Activated CD8-positive, alpha-beta T cell treated with anti-CD3 and anti-CD28 coated beads for 36 hours (primary cell): ENCODE data around the gene BEST1. TPM values are rescaled to one million over a fixed set of nuclear protein-coding genes. Genes with fewer than 3 reads are reported as not detected.

Experiments used
- ATAC-seq: fragments of 200-7000 bp; cut with Tn5 transposase; one replicate; pipeline ENCODE4 v1.10.0; 2021; ENCODE audit warnings: mild to moderate bottlenecking, moderate library complexity
- CTCF ChIA-PET: fragments of 350-600 bp; sonication (Branson Sonifier 250); formaldehyde crosslinking; loops from one replicate; lab custom pipeline; 2021; ENCODE audit warnings: antibody characterized with exemption; lab: Charles Lee
- POLR2A ChIA-PET: fragments of 350-600 bp; sonication (Branson Sonifier 250); formaldehyde crosslinking; loops from one replicate; lab custom pipeline; 2021; ENCODE audit warnings: antibody characterized with exemption; lab: Charles Lee
- DNase-seq: peaks from one replicate; pipeline ENCODE4 v3.0.0-alpha.2; 2020
- H3K27ac Mint-ChIP-seq: one replicate; pipeline ENCODE4 v1.8.0; 2021; ENCODE audit warnings: mild to moderate bottlenecking, mixed read lengths
- H3K27me3 Mint-ChIP-seq: one replicate; pipeline ENCODE4 v1.8.0; 2021; ENCODE audit warnings: mixed read lengths
- H3K36me3 Mint-ChIP-seq: one replicate; pipeline ENCODE4 v1.8.0; 2021; ENCODE audit warnings: low read depth, mixed read lengths
- H3K4me1 Mint-ChIP-seq: one replicate; pipeline ENCODE4 v1.8.0; 2021; ENCODE audit warnings: low read depth, mixed read lengths
- H3K4me3 Mint-ChIP-seq: one replicate; pipeline ENCODE4 v1.8.0; 2021; ENCODE audit warnings: mild to moderate bottlenecking, moderate library complexity, mixed read lengths
- H3K9me3 Mint-ChIP-seq: one replicate; pipeline ENCODE4 v1.8.0; 2021; ENCODE audit warnings: mixed read lengths
- intact Hi-C: fragments of 100-400 bp; cut with micrococcal nuclease; formaldehyde crosslinking; loops from one replicate; pipeline ENCODE4 v1.10.0; 2022
- total RNA-seq, 2 experiments: library from RNA; stranded (reverse); gene quantifications; one replicate each; pipeline ENCODE4 v1.2.3, GENCODE V29; 2021
- TF ChIP-seq, protein P1 (sequence below): fragments of 200-600 bp; IDR thresholded peaks from one replicate; pipeline ENCODE4 v1.8.0; 2022; ENCODE audit warnings: antibody characterized with exemption, mild to moderate bottlenecking

Gene BEST1
- total RNA-seq, 2 experiments from 2014 or later, result 0.61 to 0.83 TPM

DNA sequence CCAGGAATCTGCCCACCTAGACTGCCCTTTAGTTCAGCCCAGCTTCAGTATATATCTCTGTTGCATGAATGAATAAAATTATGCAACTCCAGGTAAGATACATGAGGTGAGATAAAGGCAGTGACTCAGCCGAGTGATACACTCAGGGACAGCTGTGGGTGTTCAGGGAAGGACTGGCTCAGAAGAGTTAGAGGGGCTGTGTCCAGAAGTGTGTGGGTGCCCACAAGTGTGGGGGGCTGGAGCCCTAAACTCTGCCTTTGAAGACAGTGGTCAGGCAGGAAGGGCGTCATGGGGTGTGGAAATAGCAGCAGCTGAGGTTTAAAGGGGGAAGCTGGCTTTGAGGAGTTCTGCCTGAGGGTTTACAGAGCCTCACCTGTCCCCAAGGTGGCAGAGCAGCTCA is 9.0 kb downstream of the BEST1 start:
- POLR2A ChIA-PET, result interaction anchor here (1.0 kb wide), 1 partner anchor 9 kb away, joined by 4 read pairs; no protein-coding TSS in a partner anchor
- ATAC-seq (no peak), DNase-seq (no peak)
- intact Hi-C loops, result no loop called here
- peaks cover 12% of the 10 kb centered on the region for H3K4me1 Mint-ChIP-seq
- H3K9me3 Mint-ChIP-seq, result no peaks in the 10 kb centered on the region
- no peak overlapping the region for H3K27ac Mint-ChIP-seq
- H3K27me3 Mint-ChIP-seq, result peaks cover 24% of the 10 kb centered on the region
- peaks cover 9% of the 10 kb centered on the region for H3K36me3 Mint-ChIP-seq
- CTCF ChIA-PET, result interaction anchor here (1.1 to 4.1 kb wide), 4 partner anchors 10 to 123 kb away, joined by 3 to 21 read pairs (median 11); no protein-coding TSS in a partner anchor
- TF ChIP-seq, protein P1, sequence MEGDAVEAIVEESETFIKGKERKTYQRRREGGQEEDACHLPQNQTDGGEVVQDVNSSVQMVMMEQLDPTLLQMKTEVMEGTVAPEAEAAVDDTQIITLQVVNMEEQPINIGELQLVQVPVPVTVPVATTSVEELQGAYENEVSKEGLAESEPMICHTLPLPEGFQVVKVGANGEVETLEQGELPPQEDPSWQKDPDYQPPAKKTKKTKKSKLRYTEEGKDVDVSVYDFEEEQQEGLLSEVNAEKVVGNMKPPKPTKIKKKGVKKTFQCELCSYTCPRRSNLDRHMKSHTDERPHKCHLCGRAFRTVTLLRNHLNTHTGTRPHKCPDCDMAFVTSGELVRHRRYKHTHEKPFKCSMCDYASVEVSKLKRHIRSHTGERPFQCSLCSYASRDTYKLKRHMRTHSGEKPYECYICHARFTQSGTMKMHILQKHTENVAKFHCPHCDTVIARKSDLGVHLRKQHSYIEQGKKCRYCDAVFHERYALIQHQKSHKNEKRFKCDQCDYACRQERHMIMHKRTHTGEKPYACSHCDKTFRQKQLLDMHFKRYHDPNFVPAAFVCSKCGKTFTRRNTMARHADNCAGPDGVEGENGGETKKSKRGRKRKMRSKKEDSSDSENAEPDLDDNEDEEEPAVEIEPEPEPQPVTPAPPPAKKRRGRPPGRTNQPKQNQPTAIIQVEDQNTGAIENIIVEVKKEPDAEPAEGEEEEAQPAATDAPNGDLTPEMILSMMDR, result no peak
- H3K4me3 Mint-ChIP-seq, result no peak overlapping the region

DNA sequence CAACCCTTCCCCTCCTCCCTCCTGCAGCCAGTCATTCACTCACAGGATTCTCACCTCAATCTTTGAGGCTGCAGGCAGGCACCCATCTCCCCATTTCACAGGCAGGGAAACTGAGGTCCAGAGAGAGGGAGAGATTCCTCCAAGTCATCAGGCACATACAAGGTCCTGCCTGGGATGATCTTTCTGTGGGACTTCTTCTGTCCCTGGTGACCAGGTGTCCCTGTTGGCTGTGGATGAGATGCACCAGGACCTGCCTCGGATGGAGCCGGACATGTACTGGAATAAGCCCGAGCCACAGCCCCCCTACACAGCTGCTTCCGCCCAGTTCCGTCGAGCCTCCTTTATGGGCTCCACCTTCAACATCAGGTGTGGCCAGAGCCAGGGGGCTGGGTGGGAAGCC is 9.5 kb downstream of the BEST1 start:
- Mint-ChIP-seq H3K9me3 (no peaks in the 10 kb centered on the region), H3K27ac (no peak overlapping the region), H3K27me3 (peaks cover 18% of the 10 kb centered on the region), H3K4me3 (no peak overlapping the region), H3K36me3 (peaks cover 14% of the 10 kb centered on the region), H3K4me1 (peaks cover 16% of the 10 kb centered on the region)
- ChIA-PET POLR2A (interaction anchor here (1.0 kb wide), 1 partner anchor 9 kb away, joined by 4 read pairs; no protein-coding TSS in a partner anchor), CTCF (interaction anchor here (1.1 to 4.1 kb wide), 4 partner anchors 10 to 122 kb away, joined by 3 to 21 read pairs (median 11); no protein-coding TSS in a partner anchor)
- TF ChIP-seq, protein P1, result no peak
- no peak for DNase-seq
- no peak for ATAC-seq
- intact Hi-C loops, result loop anchor here (10.0 kb wide), 1 partner anchor 125 kb away; no protein-coding TSS in a partner anchor

DNA sequence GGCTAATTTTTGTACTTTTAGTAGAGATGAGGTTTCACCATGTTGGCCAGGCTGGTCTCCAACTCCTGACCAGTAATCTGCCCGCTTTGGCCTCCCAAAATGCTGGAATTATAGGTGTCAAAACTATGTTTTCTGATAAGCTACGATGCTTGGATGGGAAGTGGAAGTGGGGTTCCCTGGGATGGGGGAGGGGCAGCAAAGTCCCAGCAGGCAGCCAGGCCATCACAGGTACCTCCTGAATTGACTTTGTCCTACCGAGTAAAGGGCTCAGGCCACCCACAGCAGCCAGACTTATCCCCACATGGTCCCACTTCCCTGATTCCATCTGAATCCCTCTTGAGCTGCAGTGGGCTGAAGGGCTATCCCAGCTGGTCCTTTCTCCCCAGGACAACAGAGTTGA is 10.4 kb downstream of the BEST1 start:
- peaks cover 23% of the 10 kb centered on the region for H3K36me3 Mint-ChIP-seq
- no peak overlapping the region for H3K4me3 Mint-ChIP-seq
- H3K27me3 Mint-ChIP-seq, result peaks cover 12% of the 10 kb centered on the region
- ATAC-seq (no peak), DNase-seq (no peak)
- H3K4me1 Mint-ChIP-seq, result peaks cover 25% of the 10 kb centered on the region
- no peak overlapping the region for H3K27ac Mint-ChIP-seq
- intact Hi-C loops, result loop anchor here (10.0 kb wide), 1 partner anchor 124 kb away; no protein-coding TSS in a partner anchor
- ChIA-PET POLR2A (no interaction called here), CTCF (interaction anchor here (1.4 to 4.1 kb wide), 5 partner anchors 11 to 148 kb away, joined by 3 to 21 read pairs (median 4); no protein-coding TSS in a partner anchor)
- no peaks in the 10 kb centered on the region for H3K9me3 Mint-ChIP-seq
- TF ChIP-seq, protein P1, result no peak

DNA sequence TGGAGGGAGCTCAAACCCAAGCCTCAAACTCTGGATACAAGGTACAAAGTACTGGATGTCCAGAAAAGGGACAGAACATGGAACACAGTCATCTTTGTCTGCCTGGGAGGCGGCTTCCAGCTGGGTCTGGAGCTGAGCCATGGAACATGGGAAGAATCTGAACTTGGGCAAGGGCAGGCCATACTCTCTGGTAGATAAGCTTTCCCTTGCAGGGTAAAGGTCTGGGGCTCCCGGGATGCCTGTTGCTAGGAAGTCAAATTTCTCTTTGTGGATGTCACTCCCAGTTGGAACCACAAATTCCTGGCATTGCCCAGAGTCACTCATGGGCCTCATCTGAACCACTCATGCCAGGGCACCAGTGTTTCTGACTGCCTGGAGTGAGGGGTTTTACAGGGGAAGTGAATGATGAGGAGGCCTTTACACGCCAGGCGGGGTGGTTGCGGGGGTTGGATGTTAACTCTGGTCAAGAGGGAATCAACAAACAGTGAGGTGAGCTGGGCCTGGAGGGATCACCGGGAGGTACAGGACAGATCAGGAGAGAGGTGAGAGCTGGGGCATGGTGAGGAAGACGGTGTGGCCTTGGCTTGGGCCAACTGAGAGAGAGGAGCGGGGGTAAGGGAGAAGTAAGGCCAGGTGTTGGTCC is 11.5 kb downstream of the BEST1 start:
- Mint-ChIP-seq H3K27me3 (peaks cover under 1% of the 10 kb centered on the region), H3K4me1 (peaks cover 26% of the 10 kb centered on the region), H3K4me3 (no peak overlapping the region), H3K27ac (no peak overlapping the region), H3K9me3 (no peaks in the 10 kb centered on the region), H3K36me3 (peaks cover 33% of the 10 kb centered on the region)
- TF ChIP-seq, protein P1, result no peak
- intact Hi-C loops, result loop anchor here (10.0 kb wide), 1 partner anchor 123 kb away; no protein-coding TSS in a partner anchor
- CTCF ChIA-PET, result interaction anchor here (1.4 to 4.1 kb wide), 5 partner anchors 14 to 146 kb away, joined by 3 to 21 read pairs (median 11); no protein-coding TSS in a partner anchor
- POLR2A ChIA-PET, result interaction anchor here (0.6 kb wide), 1 partner anchor 79 kb away, joined by 3 read pairs; no protein-coding TSS in a partner anchor
- ATAC-seq, result no peak
- DNase-seq, result no peak
